NB4 (cell line): Measurements from ENCODE around the gene ZNF773.

Experiments used
- MAX ChIP-seq: IDR thresholded peaks from 2 replicates; pipeline ENCODE4 v1.6.1; 2011; ENCODE audit warnings: low read depth, low read length
- MYC ChIP-seq: IDR thresholded peaks from 2 replicates; pipeline ENCODE4 v1.6.1; 2011; ENCODE audit warnings: low read depth, low read length
- POLR2A ChIP-seq: IDR thresholded peaks from 2 replicates; pipeline ENCODE4 v1.6.1; 2011; ENCODE audit warnings: mild to moderate bottlenecking; ENCODE audit not compliant: insufficient read length; ENCODE audit errors: extremely low read depth
- TF ChIP-seq, protein P1 (sequence below): IDR thresholded peaks from one replicate; pipeline ENCODE4 v1.5.1; 2012; ENCODE audit warnings: low read depth, low read length

- TF ChIP-seq POLR2A: no peak
- TF ChIP-seq, protein P1, sequence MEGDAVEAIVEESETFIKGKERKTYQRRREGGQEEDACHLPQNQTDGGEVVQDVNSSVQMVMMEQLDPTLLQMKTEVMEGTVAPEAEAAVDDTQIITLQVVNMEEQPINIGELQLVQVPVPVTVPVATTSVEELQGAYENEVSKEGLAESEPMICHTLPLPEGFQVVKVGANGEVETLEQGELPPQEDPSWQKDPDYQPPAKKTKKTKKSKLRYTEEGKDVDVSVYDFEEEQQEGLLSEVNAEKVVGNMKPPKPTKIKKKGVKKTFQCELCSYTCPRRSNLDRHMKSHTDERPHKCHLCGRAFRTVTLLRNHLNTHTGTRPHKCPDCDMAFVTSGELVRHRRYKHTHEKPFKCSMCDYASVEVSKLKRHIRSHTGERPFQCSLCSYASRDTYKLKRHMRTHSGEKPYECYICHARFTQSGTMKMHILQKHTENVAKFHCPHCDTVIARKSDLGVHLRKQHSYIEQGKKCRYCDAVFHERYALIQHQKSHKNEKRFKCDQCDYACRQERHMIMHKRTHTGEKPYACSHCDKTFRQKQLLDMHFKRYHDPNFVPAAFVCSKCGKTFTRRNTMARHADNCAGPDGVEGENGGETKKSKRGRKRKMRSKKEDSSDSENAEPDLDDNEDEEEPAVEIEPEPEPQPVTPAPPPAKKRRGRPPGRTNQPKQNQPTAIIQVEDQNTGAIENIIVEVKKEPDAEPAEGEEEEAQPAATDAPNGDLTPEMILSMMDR: no peak
- no peak for TF ChIP-seq MYC
- no peak for TF ChIP-seq MAX
Measured at GRCh38 chr19:57557659-57558058, 57.9 kb downstream of the ZNF773 start.
